Measurements from ENCODE around the gene CD58.

CD58 gene

GRCh38 chr1:116465845-116466685 is 104.8 kb downstream of the CD58 start:
- DNase-seq = no peak

- DNase-seq = no peak
Measured at GRCh38 chr1:116465477-116465844, 105.4 kb downstream of the CD58 start.

All from stimulated activated CD4-positive, alpha-beta T cell treated with anti-CD3 and anti-CD28 coated beads, Interleukin-2, amount 100 ng/mL, for 24 hours (primary cell).